Parathyroid adenoma (tissue), 2 donors: ENCODE measurements around the gene CYYR1.

Experiments used
- H2AFZ ChIP-seq: fragments of 300-600 bp; sonication (generic); one replicate; pipeline ENCODE4 v1.7.0; 2017; ENCODE audit warnings: antibody characterized with exemption, mild to moderate bottlenecking
- H3K27ac ChIP-seq: fragments of 300-600 bp; sonication (generic); one replicate; pipeline ENCODE4 v1.7.0; 2017
- H3K27me3 ChIP-seq: fragments of 300-600 bp; sonication (generic); one replicate; pipeline ENCODE4 v1.7.0; 2017; ENCODE audit warnings: low read length; ENCODE audit not compliant: control insufficient read depth, insufficient read depth
- H3K36me3 ChIP-seq: fragments of 300-600 bp; sonication (generic); one replicate; pipeline ENCODE4 v1.7.0; 2017; ENCODE audit warnings: low read length; ENCODE audit not compliant: control insufficient read depth, insufficient read depth
- H3K4me1 ChIP-seq: fragments of 300-600 bp; sonication (generic); one replicate; pipeline ENCODE4 v1.7.0; 2017; ENCODE audit warnings: control low read depth
- H3K4me2 ChIP-seq: fragments of 300-600 bp; sonication (generic); one replicate; pipeline ENCODE4 v1.7.0; 2017; ENCODE audit warnings: low read length
- H3K4me3 ChIP-seq: fragments of 300-600 bp; sonication (generic); one replicate; pipeline ENCODE4 v1.7.0; 2017; ENCODE audit warnings: low read depth, low read length
- H3K79me2 ChIP-seq: fragments of 300-600 bp; sonication (generic); one replicate; pipeline ENCODE4 v1.7.0; 2017; ENCODE audit warnings: control low read depth
- H3K9ac ChIP-seq: fragments of 300-600 bp; sonication (generic); one replicate; pipeline ENCODE4 v1.7.0; 2017; ENCODE audit warnings: mild to moderate bottlenecking
- H3K9me3 ChIP-seq: fragments of 300-600 bp; sonication (generic); one replicate; pipeline ENCODE4 v1.7.0; 2017; ENCODE audit warnings: low read length; ENCODE audit not compliant: control insufficient read depth
- CTCF ChIP-seq: fragments of 300-600 bp; sonication (generic); IDR thresholded peaks from one replicate; pipeline ENCODE4 v1.7.0; 2017; ENCODE audit warnings: antibody characterized with exemption, mild to moderate bottlenecking
- donor health status: primary hyperparathyroidism.

The CYYR1 gene

GRCh38 chr21:26597031-26597430 lies 23.9 kb upstream of the CYYR1 start:
- Histone ChIP-seq H3K27ac (no peak overlapping the region), H3K27me3 (no peaks in the 10 kb centered on the region), H3K9ac (no peak overlapping the region), H3K4me1 (no peaks in the 10 kb centered on the region), H3K4me2 (no peak overlapping the region), H2AFZ (no peak overlapping the region), H3K36me3 (no peaks in the 10 kb centered on the region), H3K79me2 (no peaks in the 10 kb centered on the region), H3K9me3 (no peaks in the 10 kb centered on the region), H3K4me3 (no peak overlapping the region)
- no peak for TF ChIP-seq CTCF

GRCh38 chr21:26595971-26596370 lies 22.9 kb upstream of the CYYR1 start:
- no peak for TF ChIP-seq CTCF
- no peak overlapping the region for H3K4me2 ChIP-seq
- H2AFZ ChIP-seq, result no peak overlapping the region
- H3K27me3 ChIP-seq, result no peaks in the 10 kb centered on the region
- no peaks in the 10 kb centered on the region for H3K9me3 ChIP-seq
- H3K36me3 ChIP-seq, result no peaks in the 10 kb centered on the region
- no peak overlapping the region for H3K9ac ChIP-seq
- no peak overlapping the region for H3K27ac ChIP-seq
- H3K4me1 ChIP-seq, result no peaks in the 10 kb centered on the region
- no peaks in the 10 kb centered on the region for H3K79me2 ChIP-seq
- no peak overlapping the region for H3K4me3 ChIP-seq

GRCh38 chr21:26593800-26594199 lies 20.7 kb upstream of the CYYR1 start:
- Histone ChIP-seq H3K27me3 (no peaks in the 10 kb centered on the region), H3K9me3 (no peaks in the 10 kb centered on the region), H3K4me3 (no peak overlapping the region), H3K4me1 (no peaks in the 10 kb centered on the region), H2AFZ (no peak overlapping the region), H3K79me2 (no peaks in the 10 kb centered on the region), H3K27ac (no peak overlapping the region), H3K4me2 (no peak overlapping the region), H3K9ac (no peak overlapping the region), H3K36me3 (no peaks in the 10 kb centered on the region)
- TF ChIP-seq CTCF, result no peak

GRCh38 chr21:26591543-26591942 lies 18.5 kb upstream of the CYYR1 start:
- no peaks in the 10 kb centered on the region for H3K36me3 ChIP-seq

More at GRCh38 chr21:26591543-26591942, 18.5 kb upstream of the CYYR1 start:
- Histone ChIP-seq H3K4me2 (no peak overlapping the region), H3K9ac (no peak overlapping the region), H3K79me2 (no peaks in the 10 kb centered on the region), H2AFZ (no peak overlapping the region), H3K27ac (no peak overlapping the region), H3K9me3 (no peaks in the 10 kb centered on the region), H3K27me3 (no peaks in the 10 kb centered on the region), H3K4me1 (no peaks in the 10 kb centered on the region), H3K4me3 (no peak overlapping the region)
- no peak for TF ChIP-seq CTCF
